Measurements from ENCODE around the gene HYDIN. TPM values are rescaled to one million over a fixed set of nuclear protein-coding genes. Genes with fewer than 3 reads are reported as not detected.
A peak's percentile ranks its signal among the peaks of the same experiment; 100 is the strongest.

Gene HYDIN
- 2.7 TPM for total RNA-seq
- long read RNA-seq, result 0 reads

DNA sequence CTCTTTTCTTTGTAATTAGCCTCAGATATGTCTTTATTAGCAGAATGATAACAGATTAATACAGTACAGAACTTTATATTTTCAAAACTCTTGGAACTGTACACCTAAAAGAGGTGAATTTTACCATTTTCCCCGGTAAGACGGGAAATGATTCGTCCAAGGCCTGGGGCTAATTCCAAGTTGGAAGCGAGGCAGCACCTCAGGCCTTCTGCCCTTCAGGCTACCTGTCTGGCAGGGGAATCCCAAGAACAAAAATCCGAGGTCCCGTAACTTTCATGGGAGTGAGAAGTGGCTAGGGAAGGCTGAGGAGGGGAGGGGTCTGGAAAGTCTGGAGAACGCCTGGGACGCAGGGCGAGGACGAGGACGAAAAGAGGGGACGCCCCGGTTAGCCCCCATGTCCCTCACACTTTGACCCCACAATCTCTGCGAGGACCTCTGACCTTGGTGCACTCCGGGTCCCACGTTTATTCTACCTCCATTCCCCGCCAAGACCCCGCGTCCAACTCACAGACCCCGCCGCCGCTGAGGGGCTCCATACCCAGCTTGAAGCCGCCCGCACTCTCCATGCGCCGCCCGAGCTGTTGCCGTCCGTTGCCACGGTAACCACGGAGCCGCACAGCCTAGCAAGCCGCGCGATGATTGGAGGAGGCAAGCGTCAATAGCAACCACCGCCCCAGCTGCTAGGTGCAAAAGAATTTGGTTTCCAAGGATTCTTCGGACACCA is at the start of gene HYDIN:
Gene HYDIN, minus strand, starts transcription at position 601 of the 724 bp plus-strand sequence. CDS start 43,827 bp downstream, outside the sequence.
- ATAC-seq (peak; percentile 73), DNase-seq (peak; percentile 81)
- intact Hi-C loops (cut with DNase I), result no loop called here
- H3K4me3 ChIP-seq, result no peak within 1 kb of the TSS
- peaks cover 16% of the 10 kb centered on the region for H3K27me3 ChIP-seq
- TF ChIP-seq, protein P1, sequence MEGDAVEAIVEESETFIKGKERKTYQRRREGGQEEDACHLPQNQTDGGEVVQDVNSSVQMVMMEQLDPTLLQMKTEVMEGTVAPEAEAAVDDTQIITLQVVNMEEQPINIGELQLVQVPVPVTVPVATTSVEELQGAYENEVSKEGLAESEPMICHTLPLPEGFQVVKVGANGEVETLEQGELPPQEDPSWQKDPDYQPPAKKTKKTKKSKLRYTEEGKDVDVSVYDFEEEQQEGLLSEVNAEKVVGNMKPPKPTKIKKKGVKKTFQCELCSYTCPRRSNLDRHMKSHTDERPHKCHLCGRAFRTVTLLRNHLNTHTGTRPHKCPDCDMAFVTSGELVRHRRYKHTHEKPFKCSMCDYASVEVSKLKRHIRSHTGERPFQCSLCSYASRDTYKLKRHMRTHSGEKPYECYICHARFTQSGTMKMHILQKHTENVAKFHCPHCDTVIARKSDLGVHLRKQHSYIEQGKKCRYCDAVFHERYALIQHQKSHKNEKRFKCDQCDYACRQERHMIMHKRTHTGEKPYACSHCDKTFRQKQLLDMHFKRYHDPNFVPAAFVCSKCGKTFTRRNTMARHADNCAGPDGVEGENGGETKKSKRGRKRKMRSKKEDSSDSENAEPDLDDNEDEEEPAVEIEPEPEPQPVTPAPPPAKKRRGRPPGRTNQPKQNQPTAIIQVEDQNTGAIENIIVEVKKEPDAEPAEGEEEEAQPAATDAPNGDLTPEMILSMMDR (IDR thresholded peaks at IDR 0.05), result no peak
- H3K9me3 ChIP-seq, result peaks cover 6% of the 10 kb centered on the region
- no peaks in the 10 kb centered on the region for H3K4me1 ChIP-seq
- H3K27ac ChIP-seq, result no peak within 1 kb of the TSS
- no peaks in the 10 kb centered on the region for H3K36me3 ChIP-seq

DNA sequence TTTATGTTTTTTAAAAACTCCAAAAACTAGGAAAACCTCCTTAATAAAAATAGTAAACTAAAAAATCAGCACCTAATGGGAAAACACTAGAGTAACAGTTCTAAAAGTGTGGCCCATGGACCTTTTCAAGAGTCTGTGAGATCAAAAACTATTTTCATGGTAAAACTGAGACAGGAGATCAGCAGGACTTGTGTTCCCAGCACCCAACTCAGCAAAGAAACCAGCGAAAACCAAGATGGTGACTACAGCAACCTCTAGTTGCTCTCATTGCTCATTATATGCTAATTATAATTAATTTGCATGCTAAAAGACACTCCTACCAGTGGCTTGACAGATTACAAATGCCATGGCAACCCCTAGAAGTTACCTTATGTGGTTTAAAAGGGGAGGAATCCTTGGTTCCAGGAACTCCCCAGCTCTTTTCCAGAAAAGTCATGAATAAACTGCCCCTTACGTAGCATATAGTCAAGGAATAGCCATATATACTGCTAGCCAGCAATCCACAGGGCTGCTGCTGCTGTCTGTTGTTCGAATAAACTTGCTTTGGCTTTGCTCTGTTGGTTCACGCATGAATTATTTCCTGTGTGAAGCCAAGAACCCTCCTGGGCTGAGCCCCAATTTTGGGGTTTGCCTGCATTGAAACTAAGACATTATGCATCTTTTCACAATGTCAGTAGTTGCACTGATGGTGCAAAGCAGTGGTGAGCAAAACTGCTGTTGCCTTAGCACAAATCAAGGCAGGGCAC is 46.2 kb upstream of the HYDIN start:
- Histone ChIP-seq H3K36me3 (no peaks in the 10 kb centered on the region), H3K9me3 (no peaks in the 10 kb centered on the region), H3K4me1 (no peaks in the 10 kb centered on the region), H3K4me3 (no peak overlapping the region), H3K27me3 (no peaks in the 10 kb centered on the region), H3K27ac (no peak overlapping the region)
- ATAC-seq, result no peak
- TF ChIP-seq, protein P1 (IDR thresholded peaks at IDR 0.05), result no peak
- intact Hi-C loops (cut with DNase I), result no loop called here
- no peak for DNase-seq

DNA sequence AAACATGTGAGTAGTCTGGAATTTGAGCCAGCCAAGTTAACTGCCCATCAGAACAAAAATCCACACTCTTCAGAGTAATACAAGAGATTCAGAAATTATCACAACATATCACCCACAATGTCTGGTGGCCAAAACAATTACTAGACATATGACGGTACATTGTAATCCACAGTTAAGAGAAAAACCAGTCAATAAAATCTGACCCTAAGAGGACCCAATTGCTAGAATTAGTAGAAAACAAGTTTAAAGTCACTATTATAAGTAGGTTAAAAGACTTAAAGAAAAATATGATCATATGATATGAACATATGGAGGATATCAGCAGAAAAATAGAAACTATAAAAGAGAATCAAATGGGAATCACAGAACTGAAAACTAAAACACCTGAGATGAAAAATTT is 42.9 kb upstream of the HYDIN start:
- no peak for DNase-seq

DNA sequence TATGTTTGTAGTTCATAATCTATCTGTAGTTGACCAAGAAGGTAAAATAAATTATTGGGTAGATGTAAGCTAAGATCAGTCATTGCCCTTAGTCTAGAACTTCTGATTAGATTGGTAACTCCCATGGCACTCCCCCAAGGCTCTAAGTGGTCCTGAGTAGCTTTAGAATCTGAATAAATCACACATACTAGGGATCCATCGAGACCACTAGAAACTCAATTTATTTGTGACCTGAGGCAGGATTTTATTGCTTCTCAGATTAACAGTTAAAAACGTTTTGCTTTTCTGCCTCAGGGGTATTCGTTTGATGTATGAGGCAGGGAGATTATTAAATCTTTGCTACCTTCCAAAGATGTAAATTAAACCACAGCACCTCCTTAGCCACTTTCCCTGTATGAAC is 33.8 kb upstream of the HYDIN start:
- no peak for DNase-seq
- no peak for ATAC-seq
- Histone ChIP-seq H3K4me3 (no peak overlapping the region), H3K9me3 (no peaks in the 10 kb centered on the region), H3K27me3 (no peaks in the 10 kb centered on the region), H3K4me1 (no peaks in the 10 kb centered on the region), H3K36me3 (no peaks in the 10 kb centered on the region), H3K27ac (no peak overlapping the region)
- intact Hi-C loops (cut with DNase I), result no loop called here
- TF ChIP-seq, protein P1 (IDR thresholded peaks at IDR 0.05), result no peak

More for the DNA sequence above, 42.9 kb upstream of the HYDIN start:
- Histone ChIP-seq H3K4me3 (no peak overlapping the region), H3K27ac (no peak overlapping the region), H3K4me1 (no peaks in the 10 kb centered on the region), H3K36me3 (no peaks in the 10 kb centered on the region), H3K27me3 (no peaks in the 10 kb centered on the region), H3K9me3 (no peaks in the 10 kb centered on the region)
- ATAC-seq, result no peak
- TF ChIP-seq, protein P1 (IDR thresholded peaks at IDR 0.05), result no peak
- intact Hi-C loops (cut with DNase I), result no loop called here

DNA sequence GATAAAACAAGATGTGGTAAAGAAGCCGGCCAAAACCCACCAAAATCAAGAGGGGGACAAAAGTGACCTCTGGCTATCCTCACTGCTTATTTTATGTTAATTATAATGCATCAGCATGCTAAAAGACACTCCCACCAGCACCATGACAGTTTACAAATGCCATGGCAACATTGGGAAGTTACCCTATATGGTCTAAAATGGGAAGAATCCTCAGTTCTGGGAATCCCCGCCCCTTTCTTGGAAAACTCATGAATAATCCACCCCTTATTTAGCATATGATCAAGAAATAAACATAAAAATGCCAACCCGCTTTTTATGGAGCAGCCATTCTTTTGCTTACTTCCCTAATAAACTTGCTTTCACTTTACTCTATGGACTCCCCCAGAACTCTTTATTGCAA is 33.1 kb upstream of the HYDIN start:
- DNase-seq, result no peak
- no peak overlapping the region for H3K27ac ChIP-seq
- no peaks in the 10 kb centered on the region for H3K9me3 ChIP-seq
- no peaks in the 10 kb centered on the region for H3K27me3 ChIP-seq
- H3K36me3 ChIP-seq, result no peaks in the 10 kb centered on the region
- TF ChIP-seq, protein P1 (IDR thresholded peaks at IDR 0.05), result no peak
- no peak for ATAC-seq
- no peaks in the 10 kb centered on the region for H3K4me1 ChIP-seq
- intact Hi-C loops (cut with DNase I), result no loop called here
- no peak overlapping the region for H3K4me3 ChIP-seq

Data from upper lobe of right lung (tissue), 1 donor.